GM12892 (cell line): ENCODE results near the gene GSTA4.
"Not testable (repeated sequence)": the region's sequence is repeated elsewhere in the genome, so short reads cannot be mapped to it uniquely, and the experiment has no call there.

Source experiments
- DNase-seq: peaks from one replicate; pipeline ENCODE4 v3.0.0; 2011; ENCODE audit not compliant: insufficient read length
- FAIRE-seq: peaks from 2 replicates; lab custom pipeline; 2011; peaks lifted over from hg19 to GRCh38; lab: Jason Lieb, UNC
- POLR2A ChIP-seq: IDR thresholded peaks from 2 replicates; pipeline ENCODE4 v1.6.1; 2011; ENCODE audit warnings: low read depth, low read length, control low read depth
- POLR2AphosphoS5 ChIP-seq: IDR thresholded peaks from 2 replicates; pipeline ENCODE4 v1.6.1; 2011; ENCODE audit warnings: low read depth, low read length, control low read depth
- TAF1 ChIP-seq: IDR thresholded peaks from 2 replicates; pipeline ENCODE4 v1.6.1; 2011; ENCODE audit warnings: low read depth, mild to moderate bottlenecking, control low read depth, low read length, borderline replicate concordance

GSTA4 gene

GRCh38 chr6:52964318-52964717 is 30.8 kb downstream of the GSTA4 start:
- TF ChIP-seq TAF1, result no peak
- no peak for DNase-seq
- FAIRE-seq, result no peak

- DNase-seq (no peak), FAIRE-seq (no peak)
- no peak for TF ChIP-seq POLR2A
- TF ChIP-seq POLR2AphosphoS5, result no peak
- TF ChIP-seq TAF1, result no peak
Observed at GRCh38 chr6:52962701-52963100, 32.4 kb downstream of the GSTA4 start.

GRCh38 chr6:52961022-52961421 is 34.1 kb downstream of the GSTA4 start:
- DNase-seq, FAIRE-seq: not testable (repeated sequence)

- FAIRE-seq, DNase-seq: not testable (repeated sequence)
Observed at GRCh38 chr6:52960211-52960610, 34.9 kb downstream of the GSTA4 start.

GRCh38 chr6:52958546-52959255 is 36.4 kb downstream of the GSTA4 start:
- FAIRE-seq (no peak), DNase-seq (no peak)
- no peak for TF ChIP-seq TAF1
- no peak for TF ChIP-seq POLR2A
- TF ChIP-seq POLR2AphosphoS5, result no peak

GRCh38 chr6:52955871-52956270 is 39.2 kb downstream of the GSTA4 start:
- no peak for DNase-seq
- FAIRE-seq, result no peak
- TF ChIP-seq POLR2AphosphoS5, result no peak
- TF ChIP-seq POLR2A, result no peak
- TF ChIP-seq TAF1, result no peak

GRCh38 chr6:52953911-52954839 is 40.9 kb downstream of the GSTA4 start:
- FAIRE-seq (no peak), DNase-seq (no peak)
- TF ChIP-seq POLR2AphosphoS5 (no peak), POLR2A (no peak)

- no peak for DNase-seq
- TF ChIP-seq TAF1, result no peak
- TF ChIP-seq POLR2AphosphoS5, result no peak
- TF ChIP-seq POLR2A, result no peak
Observed at GRCh38 chr6:52946306-52946705, 48.8 kb downstream of the GSTA4 start.

GRCh38 chr6:52942821-52943220 is 52.3 kb downstream of the GSTA4 start:
- DNase-seq, FAIRE-seq: not testable (repeated sequence)

More at GRCh38 chr6:52946306-52946705, 48.8 kb downstream of the GSTA4 start:
- FAIRE-seq, result no peak

GRCh38 chr6:52942221-52942620 is 52.9 kb downstream of the GSTA4 start:
- TF ChIP-seq TAF1 (no peak), POLR2AphosphoS5 (no peak), POLR2A (no peak)
- DNase-seq (no peak), FAIRE-seq (no peak)

- no peak for TF ChIP-seq POLR2A
- TF ChIP-seq POLR2AphosphoS5, result no peak
- TF ChIP-seq TAF1, result no peak
- no peak for FAIRE-seq
- no peak for DNase-seq
Observed at GRCh38 chr6:52937908-52938307, 57.2 kb downstream of the GSTA4 start.

GRCh38 chr6:52933778-52934177 is 61.3 kb downstream of the GSTA4 start:
- no peak for DNase-seq
- TF ChIP-seq TAF1 (no peak), POLR2A (no peak), POLR2AphosphoS5 (no peak)
- FAIRE-seq, result no peak

GRCh38 chr6:52931351-52931750 is 63.7 kb downstream of the GSTA4 start:
- no peak for TF ChIP-seq POLR2A
- no peak for TF ChIP-seq TAF1
- TF ChIP-seq POLR2AphosphoS5, result no peak
- DNase-seq, result no peak
- FAIRE-seq, result no peak
